H1 (cell line): ENCODE data around the gene SLC5A10. TPM values are rescaled to one million over a fixed set of nuclear protein-coding genes. Genes with fewer than 3 reads are reported as not detected.

Source experiments
- BACH1 ChIP-seq: IDR thresholded peaks from 2 replicates; pipeline ENCODE4 v1.6.1; 2012; ENCODE audit warnings: low read length, improper control_type of control experiment
- KDM5A ChIP-seq: fragments of 200-600 bp; IDR thresholded peaks from 2 replicates; pipeline ENCODE4 v1.7.1; 2012; ENCODE audit warnings: mild to moderate bottlenecking, low read length, inconsistent platforms, mixed read lengths
- PHF8 ChIP-seq: fragments of 200-600 bp; sonication (generic); conservative IDR thresholded peaks from 2 replicates; pipeline ENCODE4 v1.7.1; 2012; ENCODE audit warnings: low read depth, mild to moderate bottlenecking, inconsistent platforms, low read length, moderate library complexity
- TAF1 ChIP-seq: IDR thresholded peaks from 2 replicates; pipeline ENCODE4 v1.6.1; 2011; ENCODE audit warnings: mild to moderate bottlenecking, low read depth, low read length
- polyA plus RNA-seq, 7 experiments: library from polyadenylated mRNA; depleted of rRNA in 3 of 7; stranded (reverse) in 5 of 7; unstranded in 2 of 7; fragments of >200 nt in 5 of 7; fragments of 200-250 nt in 2 of 7; gene quantifications; 1 replicate in 5 of 7; 2 replicates in 1 of 7; 4 replicates in 1 of 7; pipeline versions ENCODE4 v1.2.1 to v1.2.3, GENCODE V29; 2011 to 2013; ENCODE audit warnings: missing spikeins in 2 of 7, mixed read lengths in 2 of 7
- total RNA-seq: library from RNA; stranded (reverse); fragmentation: NEBNext Ultra II Directional; extraction: Animal tissue kit (Norgen Biotek cat#: 25700); gene quantifications from 2 replicates; pipeline ENCODE4 v1.2.1, GENCODE V29; 2021
- TF ChIP-seq, protein P1 (sequence below): fragments of 300-600 bp; sonication (generic); IDR thresholded peaks from 2 replicates; pipeline ENCODE4 v1.7.1; 2012; ENCODE audit warnings: low read length, moderate library complexity, mild to moderate bottlenecking, inconsistent platforms; ENCODE audit not compliant: insufficient replicate concordance

SLC5A10 gene
- total and polyA plus RNA-seq, 2 of the 8 experiments (the other 6 are each of a cell fraction or from before 2014, with no cell fraction given) = 0.05 to 0.11 TPM

- TF ChIP-seq, protein P1, sequence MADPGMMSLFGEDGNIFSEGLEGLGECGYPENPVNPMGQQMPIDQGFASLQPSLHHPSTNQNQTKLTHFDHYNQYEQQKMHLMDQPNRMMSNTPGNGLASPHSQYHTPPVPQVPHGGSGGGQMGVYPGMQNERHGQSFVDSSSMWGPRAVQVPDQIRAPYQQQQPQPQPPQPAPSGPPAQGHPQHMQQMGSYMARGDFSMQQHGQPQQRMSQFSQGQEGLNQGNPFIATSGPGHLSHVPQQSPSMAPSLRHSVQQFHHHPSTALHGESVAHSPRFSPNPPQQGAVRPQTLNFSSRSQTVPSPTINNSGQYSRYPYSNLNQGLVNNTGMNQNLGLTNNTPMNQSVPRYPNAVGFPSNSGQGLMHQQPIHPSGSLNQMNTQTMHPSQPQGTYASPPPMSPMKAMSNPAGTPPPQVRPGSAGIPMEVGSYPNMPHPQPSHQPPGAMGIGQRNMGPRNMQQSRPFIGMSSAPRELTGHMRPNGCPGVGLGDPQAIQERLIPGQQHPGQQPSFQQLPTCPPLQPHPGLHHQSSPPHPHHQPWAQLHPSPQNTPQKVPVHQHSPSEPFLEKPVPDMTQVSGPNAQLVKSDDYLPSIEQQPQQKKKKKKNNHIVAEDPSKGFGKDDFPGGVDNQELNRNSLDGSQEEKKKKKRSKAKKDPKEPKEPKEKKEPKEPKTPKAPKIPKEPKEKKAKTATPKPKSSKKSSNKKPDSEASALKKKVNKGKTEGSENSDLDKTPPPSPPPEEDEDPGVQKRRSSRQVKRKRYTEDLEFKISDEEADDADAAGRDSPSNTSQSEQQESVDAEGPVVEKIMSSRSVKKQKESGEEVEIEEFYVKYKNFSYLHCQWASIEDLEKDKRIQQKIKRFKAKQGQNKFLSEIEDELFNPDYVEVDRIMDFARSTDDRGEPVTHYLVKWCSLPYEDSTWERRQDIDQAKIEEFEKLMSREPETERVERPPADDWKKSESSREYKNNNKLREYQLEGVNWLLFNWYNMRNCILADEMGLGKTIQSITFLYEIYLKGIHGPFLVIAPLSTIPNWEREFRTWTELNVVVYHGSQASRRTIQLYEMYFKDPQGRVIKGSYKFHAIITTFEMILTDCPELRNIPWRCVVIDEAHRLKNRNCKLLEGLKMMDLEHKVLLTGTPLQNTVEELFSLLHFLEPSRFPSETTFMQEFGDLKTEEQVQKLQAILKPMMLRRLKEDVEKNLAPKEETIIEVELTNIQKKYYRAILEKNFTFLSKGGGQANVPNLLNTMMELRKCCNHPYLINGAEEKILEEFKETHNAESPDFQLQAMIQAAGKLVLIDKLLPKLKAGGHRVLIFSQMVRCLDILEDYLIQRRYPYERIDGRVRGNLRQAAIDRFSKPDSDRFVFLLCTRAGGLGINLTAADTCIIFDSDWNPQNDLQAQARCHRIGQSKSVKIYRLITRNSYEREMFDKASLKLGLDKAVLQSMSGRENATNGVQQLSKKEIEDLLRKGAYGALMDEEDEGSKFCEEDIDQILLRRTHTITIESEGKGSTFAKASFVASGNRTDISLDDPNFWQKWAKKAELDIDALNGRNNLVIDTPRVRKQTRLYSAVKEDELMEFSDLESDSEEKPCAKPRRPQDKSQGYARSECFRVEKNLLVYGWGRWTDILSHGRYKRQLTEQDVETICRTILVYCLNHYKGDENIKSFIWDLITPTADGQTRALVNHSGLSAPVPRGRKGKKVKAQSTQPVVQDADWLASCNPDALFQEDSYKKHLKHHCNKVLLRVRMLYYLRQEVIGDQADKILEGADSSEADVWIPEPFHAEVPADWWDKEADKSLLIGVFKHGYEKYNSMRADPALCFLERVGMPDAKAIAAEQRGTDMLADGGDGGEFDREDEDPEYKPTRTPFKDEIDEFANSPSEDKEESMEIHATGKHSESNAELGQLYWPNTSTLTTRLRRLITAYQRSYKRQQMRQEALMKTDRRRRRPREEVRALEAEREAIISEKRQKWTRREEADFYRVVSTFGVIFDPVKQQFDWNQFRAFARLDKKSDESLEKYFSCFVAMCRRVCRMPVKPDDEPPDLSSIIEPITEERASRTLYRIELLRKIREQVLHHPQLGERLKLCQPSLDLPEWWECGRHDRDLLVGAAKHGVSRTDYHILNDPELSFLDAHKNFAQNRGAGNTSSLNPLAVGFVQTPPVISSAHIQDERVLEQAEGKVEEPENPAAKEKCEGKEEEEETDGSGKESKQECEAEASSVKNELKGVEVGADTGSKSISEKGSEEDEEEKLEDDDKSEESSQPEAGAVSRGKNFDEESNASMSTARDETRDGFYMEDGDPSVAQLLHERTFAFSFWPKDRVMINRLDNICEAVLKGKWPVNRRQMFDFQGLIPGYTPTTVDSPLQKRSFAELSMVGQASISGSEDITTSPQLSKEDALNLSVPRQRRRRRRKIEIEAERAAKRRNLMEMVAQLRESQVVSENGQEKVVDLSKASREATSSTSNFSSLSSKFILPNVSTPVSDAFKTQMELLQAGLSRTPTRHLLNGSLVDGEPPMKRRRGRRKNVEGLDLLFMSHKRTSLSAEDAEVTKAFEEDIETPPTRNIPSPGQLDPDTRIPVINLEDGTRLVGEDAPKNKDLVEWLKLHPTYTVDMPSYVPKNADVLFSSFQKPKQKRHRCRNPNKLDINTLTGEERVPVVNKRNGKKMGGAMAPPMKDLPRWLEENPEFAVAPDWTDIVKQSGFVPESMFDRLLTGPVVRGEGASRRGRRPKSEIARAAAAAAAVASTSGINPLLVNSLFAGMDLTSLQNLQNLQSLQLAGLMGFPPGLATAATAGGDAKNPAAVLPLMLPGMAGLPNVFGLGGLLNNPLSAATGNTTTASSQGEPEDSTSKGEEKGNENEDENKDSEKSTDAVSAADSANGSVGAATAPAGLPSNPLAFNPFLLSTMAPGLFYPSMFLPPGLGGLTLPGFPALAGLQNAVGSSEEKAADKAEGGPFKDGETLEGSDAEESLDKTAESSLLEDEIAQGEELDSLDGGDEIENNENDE = no peak
- no peak for TF ChIP-seq BACH1
- TF ChIP-seq KDM5A = no peak
- TF ChIP-seq TAF1 = no peak
- no peak for TF ChIP-seq PHF8
Observed at GRCh38 chr17:18990331-18990730, 38.4 kb downstream of the SLC5A10 start (continued).
